NCI-H345 (cell line): ENCODE measurements around the gene RELT.
"Not testable (repeated sequence)": the region's sequence is repeated elsewhere in the genome, so short reads cannot be mapped to it uniquely, and the experiment has no call there.

ENCODE experiments used
- DNase-seq: peaks from one replicate; lab custom pipeline; 2025; lab: John Stamatoyannopoulos, UW

Gene RELT

DNA sequence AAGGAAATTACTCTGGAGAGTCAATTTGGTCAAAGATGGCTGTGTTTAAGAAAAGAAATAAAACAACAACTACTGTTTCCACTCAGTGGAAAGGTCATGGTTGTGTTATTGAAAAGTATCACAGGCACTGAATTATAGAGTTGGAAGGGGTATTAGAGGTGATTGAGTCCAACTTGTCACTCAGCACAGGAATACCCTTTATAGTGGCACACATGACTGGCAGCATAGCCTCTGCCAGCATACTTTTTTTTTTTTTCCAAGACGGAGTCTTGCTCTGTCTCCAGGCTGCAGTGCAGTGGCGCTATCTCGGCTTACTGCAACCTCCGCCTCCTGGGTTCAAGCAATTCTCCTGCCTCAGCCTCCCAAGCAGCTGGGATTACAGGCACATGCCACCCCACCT is 60.7 kb downstream of the RELT start:
- not testable (repeated sequence) for DNase-seq

DNA sequence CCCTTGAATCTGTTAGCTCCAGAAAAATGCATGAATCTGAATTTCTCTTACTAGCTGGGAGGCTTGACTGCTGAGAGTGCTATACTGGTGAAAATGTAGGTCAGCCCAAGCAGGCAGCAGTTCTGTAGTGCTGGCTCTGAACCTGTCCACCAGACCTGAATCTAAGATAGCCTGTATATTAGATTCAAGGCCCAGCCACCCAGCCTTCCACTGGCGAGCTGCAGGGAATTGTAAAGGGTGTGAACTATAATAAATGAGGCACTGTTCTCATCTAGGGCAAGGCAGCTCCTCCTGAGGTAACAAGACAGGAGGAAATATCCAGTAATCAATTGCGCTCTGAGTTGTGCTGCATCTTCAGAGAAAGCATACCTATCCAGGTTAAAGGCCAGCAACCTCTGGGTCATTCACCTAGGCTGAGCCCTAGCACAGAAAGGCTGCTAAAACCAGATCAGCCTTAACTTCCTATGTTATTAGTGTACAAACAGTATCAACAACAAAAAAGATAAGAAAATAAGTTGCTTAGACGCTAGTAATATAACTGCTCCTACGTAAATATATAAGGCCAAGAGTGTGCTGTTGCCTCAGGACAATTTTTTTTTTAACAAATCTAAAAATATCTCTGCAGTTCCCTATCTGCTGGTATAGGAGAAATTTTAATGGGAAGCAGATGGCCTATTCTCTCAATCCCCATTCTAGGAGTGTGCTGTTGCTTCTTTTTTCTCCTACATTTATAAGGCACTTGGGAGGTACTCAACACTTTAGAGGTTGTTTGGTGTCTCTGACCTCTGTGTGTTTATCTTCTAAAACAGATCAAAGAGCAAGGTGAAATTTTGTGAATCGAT is 63.0 kb downstream of the RELT start:
- no peak for DNase-seq

DNA sequence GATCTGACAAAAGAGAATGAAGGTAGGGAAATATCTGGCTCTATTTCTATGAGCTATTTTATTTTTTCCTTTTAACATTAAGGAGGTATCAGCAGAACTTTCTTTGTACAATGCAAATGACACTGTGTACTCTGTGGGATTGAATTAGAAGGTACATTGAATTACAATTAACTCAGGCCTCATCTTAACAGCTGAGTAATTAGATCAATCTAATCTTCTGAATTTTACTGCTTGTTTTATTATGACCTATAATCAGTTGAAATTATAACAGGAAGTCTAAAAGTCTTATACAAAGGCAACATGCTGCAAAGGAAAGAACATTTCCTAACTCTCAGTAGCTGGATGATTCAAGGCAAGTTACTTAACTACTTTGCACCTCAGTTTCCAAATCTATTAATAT is 69.8 kb downstream of the RELT start:
- no peak for DNase-seq

DNA sequence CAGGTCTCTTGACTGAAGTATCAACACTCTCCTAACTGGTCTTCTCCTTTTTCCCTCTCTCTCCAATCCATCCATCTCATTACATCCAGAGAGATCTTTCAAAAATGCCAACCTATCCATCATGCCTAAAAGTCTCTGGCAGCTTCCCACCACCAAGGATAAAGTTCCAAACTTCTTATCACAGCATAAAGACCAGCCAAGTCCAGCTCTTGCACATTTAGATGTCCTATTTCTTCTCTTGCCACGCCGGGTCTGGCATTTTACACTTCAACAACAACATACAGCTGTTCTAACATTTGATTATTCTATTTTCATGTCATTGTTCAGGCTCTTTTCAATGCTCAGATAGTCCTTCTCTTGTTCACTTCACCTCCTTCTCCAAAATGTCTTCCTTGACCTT is 70.6 kb downstream of the RELT start:
- DNase-seq, result no peak
